Raji (cell line): ENCODE results near the gene POLE3.

Source experiments
- POLR2A ChIP-seq: IDR thresholded peaks from 2 replicates; pipeline ENCODE4 v1.6.1; 2011; ENCODE audit warnings: low read depth, low read length, control low read depth; ENCODE audit not compliant: insufficient read depth

POLE3 gene

DNA sequence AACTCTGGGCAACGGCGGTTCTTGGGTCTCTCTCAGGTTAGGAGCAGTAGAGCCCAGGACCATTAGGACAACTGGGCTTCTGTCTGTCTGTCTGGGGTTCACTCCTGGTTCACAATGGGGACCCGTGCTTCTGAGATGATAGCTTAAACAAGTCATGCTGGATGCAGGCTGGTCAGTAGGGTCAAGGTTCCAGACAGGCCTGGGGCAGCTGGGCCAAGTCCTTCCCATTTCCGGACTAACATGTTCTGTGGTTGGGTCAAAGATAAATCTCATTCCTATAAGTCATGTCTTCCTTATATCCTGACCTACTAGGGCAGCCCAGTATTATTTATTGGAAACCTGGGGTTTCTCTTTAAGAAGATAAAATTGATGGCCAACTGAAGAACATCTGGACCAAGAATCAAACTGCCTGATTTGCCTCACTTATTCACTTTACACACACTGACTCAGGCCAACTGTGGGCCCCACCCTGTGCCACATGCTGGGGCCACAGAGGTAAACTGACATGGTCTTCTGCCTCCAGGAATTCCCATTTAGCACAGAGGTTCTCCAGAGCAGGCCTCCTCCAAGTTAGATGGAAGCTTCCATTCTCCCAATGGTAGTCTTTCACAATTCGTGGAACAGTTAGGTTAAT is 42.0 kb downstream of the POLE3 start:
- TF ChIP-seq POLR2A, result no peak

- TF ChIP-seq POLR2A, result no peak
Measured at GRCh38 chr9:113364951-113365350, 45.5 kb downstream of the POLE3 start.

DNA sequence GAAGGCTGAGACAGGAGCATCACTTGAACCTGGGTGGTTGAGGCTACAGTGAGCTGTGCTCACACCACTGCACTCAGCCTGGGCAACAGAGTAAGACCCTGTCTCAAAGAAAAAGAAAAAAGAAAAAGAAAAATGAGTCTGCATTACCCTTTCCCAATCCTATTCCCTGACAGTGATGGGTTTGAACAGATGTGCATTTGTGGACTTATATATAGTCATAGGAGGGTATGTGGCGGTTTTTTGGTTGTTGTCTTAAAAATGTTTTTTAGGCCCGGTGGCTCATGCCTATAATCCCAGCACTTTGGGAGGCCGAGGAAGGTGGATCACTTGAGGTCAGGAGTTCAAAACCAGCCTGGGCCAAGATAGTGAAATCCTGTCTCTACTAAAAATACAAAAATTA is 47.1 kb downstream of the POLE3 start:
- no peak for TF ChIP-seq POLR2A

GRCh38 chr9:113361304-113362018 is 49.0 kb downstream of the POLE3 start:
- no peak for TF ChIP-seq POLR2A

- TF ChIP-seq POLR2A, result no peak
Measured at GRCh38 chr9:113360242-113360842, 50.1 kb downstream of the POLE3 start.

GRCh38 chr9:113359385-113359784 is 51.1 kb downstream of the POLE3 start:
- no peak for TF ChIP-seq POLR2A
